Testis (tissue), 3 donors: ENCODE measurements around the gene XRCC1. TPM values are rescaled to one million over a fixed set of nuclear protein-coding genes. Genes with fewer than 3 reads are reported as not detected.
"Not testable (repeated sequence)": the region's sequence is repeated elsewhere in the genome, so short reads cannot be mapped to it uniquely, and the experiment has no call there.

ENCODE experiments used
- DNase-seq: peaks from one replicate; pipeline ENCODE4 v3.0.0-alpha.2; 2019
- H3K27ac ChIP-seq, 2 donors: fragments of 200-600 bp; sonication (generic); one replicate each; pipeline ENCODE4 v1.5.1; 2019
- H3K27me3 ChIP-seq: fragments of 200-600 bp; sonication (generic); one replicate; pipeline ENCODE4 v1.5.1; 2019
- H3K36me3 ChIP-seq: fragments of 200-600 bp; sonication (generic); one replicate; pipeline ENCODE4 v1.5.1; 2017; ENCODE audit warnings: low read depth; ENCODE audit errors: missing control alignments
- H3K4me1 ChIP-seq: fragments of 200-600 bp; sonication (generic); one replicate; pipeline ENCODE4 v1.5.1; 2019
- H3K4me3 ChIP-seq, 2 donors: fragments of 200-600 bp; sonication (generic); one replicate each; pipeline ENCODE4 v1.5.1; 2017 to 2019
- H3K9me3 ChIP-seq: fragments of 200-600 bp; sonication (generic); one replicate; pipeline ENCODE4 v1.5.1; 2017
- CTCF ChIP-seq, 3 experiments: fragments of 450-650 bp in 2 of 3; fragments of 200-600 bp in 1 of 3; sonication (generic) in 1 of 3; IDR thresholded peaks; one replicate each; pipeline ENCODE4 v1.5.1; 2016 to 2019; ENCODE audit warnings: antibody characterized with exemption in 3 of 3, mild to moderate bottlenecking in 2 of 3, moderate library complexity in 1 of 3
- POLR2A ChIP-seq: fragments of 450-650 bp; IDR thresholded peaks from one replicate; pipeline ENCODE4 v1.6.1; 2017; ENCODE audit warnings: antibody characterized with exemption, mild to moderate bottlenecking, moderate library complexity
- WGBS, 2 donors: methylation state at CpG; one replicate each; pipeline ENCODE4 v1.1.5; 2018; 5-methylcytosine and 5-hydroxymethylcytosine counted together
- intact Hi-C: fragments of 100-400 bp; cut with DNase I; formaldehyde crosslinking; loops from one replicate; pipeline ENCODE4 v1.15.1; 2023; ENCODE audit warnings: low total_unique reads
- polyA plus RNA-seq: library from polyadenylated mRNA; stranded (reverse); fragments of 350-450 nt; fragmentation: Illumina TruSeq; extraction: RNeasy Lipid Tissue Mini Kit (QIAGEN cat#74804); gene quantifications from one replicate; pipeline ENCODE4 v1.2.3, GENCODE V29; 2014; ENCODE audit warnings: low read depth, low replicate concordance; ENCODE audit not compliant: insufficient read depth
- total RNA-seq, 2 donors: library from RNA; depleted of rRNA; stranded (reverse); fragments of >200 nt; gene quantifications; one replicate each; pipeline ENCODE4 v1.2.3, GENCODE V29; 2016

The XRCC1 gene
- total and polyA plus RNA-seq, 3 donors from 2014 or later = 40.6 to 49.1 (median 44.8) TPM

GRCh38 chr19:43526884-43527859 is 48.2 kb downstream of the XRCC1 start, which contains the start of gene ETHE1:
Gene ETHE1 (minus strand): TSS chr19:43527201. CDS start chr19:43527177, 24 bp downstream.
- no peak for TF ChIP-seq POLR2A
- no peak for TF ChIP-seq CTCF (IDR thresholded peaks at IDR 0.05)
- no peaks in the 10 kb centered on the region for H3K9me3 ChIP-seq
- H3K27ac ChIP-seq = peak within 1 kb of the TSS; percentile 33 to 68
- intact Hi-C loops = no loop called here
- no peaks in the 10 kb centered on the region for H3K27me3 ChIP-seq
- H3K36me3 ChIP-seq = no peaks in the 10 kb centered on the region
- H3K4me1 ChIP-seq = peaks cover 26% of the 10 kb centered on the region
- peak within 1 kb of the TSS; percentile 69 to 83 for H3K4me3 ChIP-seq
- peak; percentile 88 for DNase-seq
- WGBS, 2 donors = 2 to 3% methylated on average over 31 to 54 of the region's 54 CpGs

GRCh38 chr19:43525836-43526771 is 49.2 kb downstream of the XRCC1 start:
- 10% methylated on average over 26 of the region's 26 CpGs; no CpG with 5 or more reads in 1 of the 2 donors for WGBS, 2 donors
- Histone ChIP-seq H3K4me3 (peak overlapping the region; percentile 69 to 83), H3K27ac (peak overlapping the region; percentile 33 to 68), H3K36me3 (no peaks in the 10 kb centered on the region), H3K4me1 (peaks cover 26% of the 10 kb centered on the region), H3K27me3 (no peaks in the 10 kb centered on the region), H3K9me3 (no peaks in the 10 kb centered on the region)
- DNase-seq = no peak
- intact Hi-C loops = no loop called here
- TF ChIP-seq POLR2A = no peak
- TF ChIP-seq CTCF (IDR thresholded peaks at IDR 0.05) = no peak

- intact Hi-C loops = no loop called here
- WGBS, 2 donors = 26 to 29% methylated on average over 8 to 12 of the region's 12 CpGs
- Histone ChIP-seq H3K36me3 (no peaks in the 10 kb centered on the region), H3K27ac (peak overlapping the region in 1 of 2 donors; percentile 47), H3K9me3 (no peaks in the 10 kb centered on the region), H3K4me3 (peak overlapping the region; percentile 69 to 83), H3K4me1 (peaks cover 26% of the 10 kb centered on the region), H3K27me3 (no peaks in the 10 kb centered on the region)
- TF ChIP-seq CTCF (IDR thresholded peaks at IDR 0.05) (no peak), POLR2A (no peak)
- DNase-seq = peak; percentile 58
These were observed 50.1 kb downstream of the XRCC1 start for GRCh38 chr19:43524922-43525835.

GRCh38 chr19:43523696-43524095 is 51.6 kb downstream of the XRCC1 start:
- H3K27me3 ChIP-seq, H3K36me3 ChIP-seq, H3K4me3 ChIP-seq, H3K27ac ChIP-seq, intact Hi-C loops, DNase-seq, H3K9me3 ChIP-seq: not testable (repeated sequence)
- peaks cover 26% of the 10 kb centered on the region for H3K4me1 ChIP-seq
- whole genome bisulfite sequencing, 2 donors = 83 to 98% methylated on average over 8 of the region's 8 CpGs
